Measurements from ENCODE around the gene ADSL.

- no peak for TF ChIP-seq CTCF (IDR thresholded peaks at IDR 0.05)
- no peak for TF ChIP-seq POLR2AphosphoS5 (IDR thresholded peaks at IDR 0.05; ENCODE audit: insufficient read depth in 1 of 2, low read depth in 1 of 2)
- no peak for TF ChIP-seq POLR2A (IDR thresholded peaks at IDR 0.05)
Observed at GRCh38 chr22:40324468-40325305, 21.6 kb upstream of the ADSL start.
